Peyer's patch (tissue), 4 donors: Measurements from ENCODE around the gene FIGLA.

Source experiments
- CTCF ChIP-seq, 6 experiments: fragments of 450-650 bp in 4 of 6; fragments of 200-600 bp in 2 of 6; sonication (generic) in 1 of 6; IDR thresholded peaks; one replicate each; pipeline ENCODE4 v1.5.1; 2017 to 2019; ENCODE audit warnings: antibody characterized with exemption in 6 of 6, mild to moderate bottlenecking in 3 of 6, moderate library complexity in 1 of 6
- POLR2A ChIP-seq, 2 donors: fragments of 450-650 bp; IDR thresholded peaks; one replicate each; pipeline ENCODE4 v1.5.1; 2017; ENCODE audit warnings: antibody characterized with exemption in 2 of 2, mild to moderate bottlenecking in 2 of 2, moderate library complexity in 2 of 2

GRCh38 chr2:70759446-70759845 lies 31.0 kb downstream of the FIGLA start:
- TF ChIP-seq CTCF (IDR thresholded peaks at IDR 0.05) (no peak), POLR2A (IDR thresholded peaks at IDR 0.05) (no peak)
